ENCODE data around the gene PREP.
A peak's percentile ranks its signal among the peaks of the same experiment; 100 is the strongest.

Gene PREP

GRCh38 chr6:105320765-105321164 lies 82.1 kb downstream of the PREP start:
- no peak for DNase-seq (ENCODE audit: extremely low read depth, low read depth)
- TF ChIP-seq CTCF (IDR thresholded peaks at IDR 0.05; ENCODE audit: low read depth, low read length): no peak

- DNase-seq (ENCODE audit: extremely low read depth, low read depth): no peak
- TF ChIP-seq CTCF (IDR thresholded peaks at IDR 0.05; ENCODE audit: low read depth, low read length): no peak
These were observed 82.6 kb downstream of the PREP start for GRCh38 chr6:105320271-105320670.

- DNase-seq (ENCODE audit: extremely low read depth, low read depth): no peak
- TF ChIP-seq CTCF (IDR thresholded peaks at IDR 0.05; ENCODE audit: low read depth, low read length): no peak
These were observed 83.6 kb downstream of the PREP start for GRCh38 chr6:105319331-105319730.

- DNase-seq (ENCODE audit: extremely low read depth, low read depth): no peak
- no peak for TF ChIP-seq CTCF (IDR thresholded peaks at IDR 0.05; ENCODE audit: low read depth, low read length)
These were observed 84.2 kb downstream of the PREP start for GRCh38 chr6:105318660-105319059.

- peak; percentile 17 for TF ChIP-seq CTCF (IDR thresholded peaks at IDR 0.05; ENCODE audit: low read depth, low read length)
- DNase-seq (ENCODE audit: extremely low read depth, low read depth): no peak
These were observed 85.0 kb downstream of the PREP start for GRCh38 chr6:105317607-105318533.

GRCh38 chr6:105313211-105313610 lies 89.7 kb downstream of the PREP start:
- no peak for TF ChIP-seq CTCF (IDR thresholded peaks at IDR 0.05; ENCODE audit: low read depth, low read length)
- DNase-seq (ENCODE audit: extremely low read depth, low read depth): no peak

- DNase-seq (ENCODE audit: extremely low read depth, low read depth): no peak
- TF ChIP-seq CTCF (IDR thresholded peaks at IDR 0.05; ENCODE audit: low read depth, low read length): no peak
These were observed 91.9 kb downstream of the PREP start for GRCh38 chr6:105310947-105311346.
